Neural progenitor cell (in vitro differentiated cells): Measurements from ENCODE around the gene OBP2A. TPM values are rescaled to one million over a fixed set of nuclear protein-coding genes. Genes with fewer than 3 reads are reported as not detected.
A peak's percentile ranks its signal among the peaks of the same experiment; 100 is the strongest.
"Not testable (repeated sequence)": the region's sequence is repeated elsewhere in the genome, so short reads cannot be mapped to it uniquely, and the experiment has no call there.

ENCODE experiments used
- DNase-seq: peaks from one replicate; pipeline ENCODE4 v3.0.0-alpha.2; 2016; ENCODE audit warnings: low spot score
- H2AFZ ChIP-seq: fragments of 200-600 bp; sonication (generic); replicated peaks from 2 replicates; pipeline ENCODE4 v1.6.1; 2016; ENCODE audit warnings: antibody characterized with exemption
- H3F3A ChIP-seq: fragments of 200-600 bp; sonication (generic); 2 replicates; pipeline ENCODE4 v1.6.1; 2016; ENCODE audit warnings: antibody characterized with exemption, low read depth
- H3K27ac ChIP-seq: fragments of 200-600 bp; sonication (generic); 2 replicates; pipeline ENCODE4 v1.5.1; 2016; ENCODE audit warnings: mild to moderate bottlenecking
- H3K27me3 ChIP-seq: fragments of 200-600 bp; sonication (generic); 2 replicates; pipeline ENCODE4 v1.6.1; 2016; ENCODE audit warnings: mild to moderate bottlenecking, moderate library complexity
- H3K36me3 ChIP-seq: fragments of 200-600 bp; sonication (generic); 2 replicates; pipeline ENCODE4 v1.5.1; 2016
- H3K4me1 ChIP-seq: fragments of 200-600 bp; sonication (generic); 2 replicates; pipeline ENCODE4 v1.6.1; 2016; ENCODE audit warnings: mixed run types
- H3K4me2 ChIP-seq: fragments of 200-600 bp; sonication (generic); 2 replicates; pipeline ENCODE4 v1.6.1; 2016
- H3K4me3 ChIP-seq: fragments of 200-600 bp; sonication (generic); 2 replicates; pipeline ENCODE4 v1.5.1; 2016
- H3K79me2 ChIP-seq: fragments of 200-600 bp; sonication (generic); 2 replicates; pipeline ENCODE4 v1.6.1; 2016; ENCODE audit warnings: low read depth
- H3K9ac ChIP-seq: fragments of 200-600 bp; sonication (generic); 2 replicates; pipeline ENCODE4 v1.6.1; 2016
- H3K9me3 ChIP-seq: fragments of 200-600 bp; sonication (generic); 2 replicates; pipeline ENCODE4 v1.5.1; 2016; ENCODE audit warnings: low read depth
- H4K20me1 ChIP-seq: fragments of 200-600 bp; sonication (generic); 2 replicates; pipeline ENCODE4 v1.6.1; 2016; ENCODE audit warnings: low read depth
- H3K27ac Mint-ChIP-seq: 3 replicates; pipeline ENCODE4 v1.8.0; 2021; ENCODE audit warnings: mixed read lengths
- H3K27me3 Mint-ChIP-seq: 2 replicates; pipeline ENCODE4 v1.8.0; 2022; ENCODE audit warnings: low read depth, mild to moderate bottlenecking, inconsistent platforms, moderate library complexity, mixed read lengths; ENCODE audit not compliant: insufficient read depth
- H3K36me3 Mint-ChIP-seq: 3 replicates; pipeline ENCODE4 v1.8.0; 2021; ENCODE audit warnings: mixed read lengths
- H3K4me1 Mint-ChIP-seq: 3 replicates; pipeline ENCODE4 v1.8.0; 2021; ENCODE audit warnings: mixed read lengths
- H3K4me3 Mint-ChIP-seq: 3 replicates; pipeline ENCODE4 v1.8.0; 2021; ENCODE audit warnings: mild to moderate bottlenecking, moderate library complexity, mixed read lengths
- H3K9me3 Mint-ChIP-seq: 3 replicates; pipeline ENCODE4 v1.8.0; 2020; ENCODE audit warnings: mixed read lengths
- EZH2 ChIP-seq: fragments of 200-600 bp; sonication (generic); IDR thresholded peaks from 2 replicates; pipeline ENCODE4 v1.6.1; 2017; ENCODE audit warnings: antibody characterized with exemption, mild to moderate bottlenecking, moderate library complexity
- EZH2phosphoT487 ChIP-seq: fragments of 200-600 bp; sonication (generic); IDR thresholded peaks from 2 replicates; pipeline ENCODE4 v1.6.1; 2017; ENCODE audit warnings: antibody characterized with exemption
- total RNA-seq: library from RNA; depleted of rRNA; stranded (reverse); fragments of >200 nt; gene quantifications from 2 replicates; pipeline ENCODE4 v1.2.3, GENCODE V29; 2015; ENCODE audit warnings: low replicate concordance
- TF ChIP-seq, protein P1 (sequence below): fragments of 200-600 bp; sonication (generic); IDR thresholded peaks from 2 replicates; pipeline ENCODE4 v1.5.1; 2017; ENCODE audit warnings: antibody characterized with exemption, mild to moderate bottlenecking

OBP2A gene
- total RNA-seq, 1 donor from 2014 or later = not detected

DNA sequence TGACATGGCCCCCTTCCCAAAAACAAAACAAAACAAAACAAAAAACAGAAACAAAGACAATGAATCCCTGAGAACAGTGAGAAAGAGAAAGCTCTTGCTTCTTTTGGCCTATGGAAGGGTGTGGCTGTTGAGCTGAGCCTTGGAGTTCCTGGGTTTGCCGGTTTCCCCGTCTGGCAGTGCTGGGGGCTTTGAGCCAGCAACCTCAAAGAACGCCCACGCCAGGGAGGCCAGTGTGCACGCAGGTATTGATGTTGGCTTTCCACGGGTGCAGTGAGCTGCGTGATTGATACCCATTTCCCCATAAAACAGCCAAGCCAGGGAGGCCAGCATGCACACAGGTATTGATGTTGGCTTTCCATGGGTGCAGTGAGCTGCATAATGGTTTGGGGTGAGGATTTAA lies 33.0 kb upstream of the OBP2A start:
- H3F3A ChIP-seq = no peaks in the 10 kb centered on the region
- H3K36me3 Mint-ChIP-seq = no peaks in the 10 kb centered on the region
- H2AFZ ChIP-seq = no peak overlapping the region
- peaks cover 8% of the 10 kb centered on the region for H3K27me3 Mint-ChIP-seq
- no peaks in the 10 kb centered on the region for H4K20me1 ChIP-seq
- H3K27ac Mint-ChIP-seq = peak overlapping the region; percentile 18
- no peak overlapping the region for H3K4me3 ChIP-seq
- no peaks in the 10 kb centered on the region for H3K36me3 ChIP-seq
- H3K9me3 Mint-ChIP-seq = peaks cover 10% of the 10 kb centered on the region
- no peak overlapping the region for H3K4me2 ChIP-seq
- peaks cover 4% of the 10 kb centered on the region for H3K4me1 ChIP-seq
- peaks cover 8% of the 10 kb centered on the region for H3K4me1 Mint-ChIP-seq
- no peak overlapping the region for H3K9ac ChIP-seq
- H3K79me2 ChIP-seq = no peaks in the 10 kb centered on the region
- DNase-seq = no peak
- H3K27ac ChIP-seq = no peak overlapping the region
- TF ChIP-seq EZH2phosphoT487 = no peak
- no peaks in the 10 kb centered on the region for H3K27me3 ChIP-seq
- H3K9me3 ChIP-seq = no peaks in the 10 kb centered on the region
- no peak overlapping the region for H3K4me3 Mint-ChIP-seq

DNA sequence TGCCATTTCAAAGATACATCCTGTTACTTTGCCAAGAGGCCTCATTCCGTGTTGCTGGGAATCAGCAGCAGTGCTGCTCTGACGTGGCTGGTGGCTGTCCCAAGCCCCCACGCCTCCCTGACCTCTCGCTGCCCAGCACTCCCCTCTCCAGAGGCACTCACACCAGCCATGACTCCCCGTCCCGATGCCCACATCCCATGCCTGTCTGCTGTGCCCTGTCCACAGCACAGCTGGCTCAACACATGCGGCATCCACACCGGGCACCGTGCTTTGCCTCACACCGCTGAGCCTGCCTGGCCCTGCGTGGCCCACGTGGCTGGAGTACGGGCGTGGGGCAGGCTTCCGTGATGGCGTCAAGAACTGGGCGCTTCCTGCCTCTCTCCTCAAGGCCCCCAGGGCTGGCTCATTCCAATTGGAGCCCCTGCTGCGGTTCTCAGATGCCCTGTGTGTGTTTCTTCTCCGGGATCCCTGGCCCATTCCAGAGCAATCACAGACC lies 32.5 kb upstream of the OBP2A start:
- Mint-ChIP-seq H3K9me3 (peaks cover 10% of the 10 kb centered on the region), H3K4me3 (no peak overlapping the region), H3K27me3 (peaks cover 8% of the 10 kb centered on the region), H3K36me3 (no peaks in the 10 kb centered on the region), H3K4me1 (peaks cover 8% of the 10 kb centered on the region), H3K27ac (no peak overlapping the region)
- Histone ChIP-seq H3K27me3 (no peaks in the 10 kb centered on the region), H3F3A (no peaks in the 10 kb centered on the region), H4K20me1 (no peaks in the 10 kb centered on the region), H2AFZ (no peak overlapping the region), H3K27ac (no peak overlapping the region), H3K79me2 (no peaks in the 10 kb centered on the region), H3K4me2 (no peak overlapping the region), H3K9ac (no peak overlapping the region), H3K4me1 (peaks cover 4% of the 10 kb centered on the region), H3K4me3 (no peak overlapping the region), H3K9me3 (no peaks in the 10 kb centered on the region), H3K36me3 (no peaks in the 10 kb centered on the region)
- DNase-seq = no peak
- TF ChIP-seq EZH2phosphoT487 = no peak
- TF ChIP-seq EZH2 = no peak
- TF ChIP-seq, protein P1, sequence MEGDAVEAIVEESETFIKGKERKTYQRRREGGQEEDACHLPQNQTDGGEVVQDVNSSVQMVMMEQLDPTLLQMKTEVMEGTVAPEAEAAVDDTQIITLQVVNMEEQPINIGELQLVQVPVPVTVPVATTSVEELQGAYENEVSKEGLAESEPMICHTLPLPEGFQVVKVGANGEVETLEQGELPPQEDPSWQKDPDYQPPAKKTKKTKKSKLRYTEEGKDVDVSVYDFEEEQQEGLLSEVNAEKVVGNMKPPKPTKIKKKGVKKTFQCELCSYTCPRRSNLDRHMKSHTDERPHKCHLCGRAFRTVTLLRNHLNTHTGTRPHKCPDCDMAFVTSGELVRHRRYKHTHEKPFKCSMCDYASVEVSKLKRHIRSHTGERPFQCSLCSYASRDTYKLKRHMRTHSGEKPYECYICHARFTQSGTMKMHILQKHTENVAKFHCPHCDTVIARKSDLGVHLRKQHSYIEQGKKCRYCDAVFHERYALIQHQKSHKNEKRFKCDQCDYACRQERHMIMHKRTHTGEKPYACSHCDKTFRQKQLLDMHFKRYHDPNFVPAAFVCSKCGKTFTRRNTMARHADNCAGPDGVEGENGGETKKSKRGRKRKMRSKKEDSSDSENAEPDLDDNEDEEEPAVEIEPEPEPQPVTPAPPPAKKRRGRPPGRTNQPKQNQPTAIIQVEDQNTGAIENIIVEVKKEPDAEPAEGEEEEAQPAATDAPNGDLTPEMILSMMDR = no peak

DNA sequence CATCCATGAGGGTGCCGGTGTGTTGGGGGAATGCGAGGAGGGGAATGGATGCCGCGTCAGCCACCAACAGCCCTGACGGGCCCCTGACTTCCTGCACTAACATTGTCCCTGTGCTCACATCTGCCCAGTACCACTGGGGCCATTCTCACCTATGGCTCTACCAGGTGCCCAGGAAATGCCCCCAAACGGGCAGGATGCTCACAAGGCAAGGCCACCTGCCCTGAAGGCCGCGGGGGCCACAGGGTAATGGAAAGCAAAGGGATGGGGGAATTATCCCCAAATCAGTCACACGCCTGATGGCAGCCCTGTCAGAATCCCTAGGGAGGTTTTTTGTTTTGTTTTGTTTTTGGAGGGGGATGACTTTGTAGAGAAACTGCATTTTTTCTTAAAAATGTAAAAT lies 32.0 kb upstream of the OBP2A start:
- not testable (repeated sequence) for H3K4me1 Mint-ChIP-seq, H3K9ac ChIP-seq, H3K9me3 Mint-ChIP-seq, H3F3A ChIP-seq, H3K4me3 Mint-ChIP-seq, H3K9me3 ChIP-seq, H3K4me2 ChIP-seq, H4K20me1 ChIP-seq, H2AFZ ChIP-seq, H3K36me3 Mint-ChIP-seq, H3K36me3 ChIP-seq, DNase-seq, H3K27me3 Mint-ChIP-seq, H3K27ac ChIP-seq, H3K79me2 ChIP-seq, H3K27ac Mint-ChIP-seq, H3K27me3 ChIP-seq, H3K4me3 ChIP-seq, H3K4me1 ChIP-seq

DNA sequence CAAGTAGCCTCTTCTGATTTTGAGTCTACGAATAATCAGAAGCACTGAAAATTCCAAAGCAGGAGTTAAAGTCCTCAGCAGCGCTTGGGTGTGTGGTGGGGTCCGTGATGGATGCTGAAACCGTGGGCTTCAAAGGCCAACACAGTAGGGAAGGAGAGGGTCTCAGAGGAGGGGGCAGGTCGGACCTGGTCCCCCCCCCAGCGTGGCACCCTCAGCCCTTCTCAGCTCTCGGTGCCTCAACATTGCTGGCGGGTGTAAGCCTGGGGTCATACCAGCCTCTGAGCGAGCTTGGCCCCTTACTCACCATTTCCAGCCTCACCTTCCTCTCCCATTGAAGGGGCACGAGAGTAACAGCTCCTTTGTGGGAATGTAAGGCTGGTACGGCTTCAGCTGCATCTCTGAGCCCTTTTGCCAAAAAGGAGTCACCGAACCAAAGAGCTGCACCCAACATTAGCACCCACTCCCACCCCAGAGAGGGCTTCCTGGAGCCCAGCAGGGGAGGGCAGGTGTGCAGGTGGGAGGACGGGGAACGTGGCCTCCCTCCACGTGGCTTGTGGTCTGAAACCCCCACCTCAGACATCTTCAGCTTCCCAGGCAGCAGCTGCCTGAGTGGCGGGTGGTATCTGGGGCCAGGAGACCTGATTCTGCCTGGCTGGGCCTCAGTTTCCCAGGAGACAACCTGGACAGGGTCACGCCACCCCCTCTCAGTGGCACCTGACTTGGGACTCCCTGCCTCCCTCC lies 31.4 kb upstream of the OBP2A start:
- DNase-seq = no peak
- Mint-ChIP-seq H3K9me3 (peaks cover 1% of the 10 kb centered on the region), H3K27ac (no peak overlapping the region), H3K27me3 (peaks cover 6% of the 10 kb centered on the region), H3K4me3 (no peak overlapping the region), H3K36me3 (no peaks in the 10 kb centered on the region), H3K4me1 (peaks cover 8% of the 10 kb centered on the region)
- Histone ChIP-seq H3F3A (no peaks in the 10 kb centered on the region), H3K4me3 (no peak overlapping the region), H3K79me2 (no peaks in the 10 kb centered on the region), H2AFZ (no peak overlapping the region), H3K4me2 (no peak overlapping the region), H3K27ac (no peak overlapping the region), H3K36me3 (no peaks in the 10 kb centered on the region), H4K20me1 (no peaks in the 10 kb centered on the region), H3K4me1 (peaks cover 4% of the 10 kb centered on the region), H3K9ac (no peak overlapping the region), H3K9me3 (no peaks in the 10 kb centered on the region), H3K27me3 (no peaks in the 10 kb centered on the region)
- TF ChIP-seq, protein P1 = no peak
- TF ChIP-seq EZH2phosphoT487 (no peak), EZH2 (no peak)
